Right hindlimb (tissue), 1 donor: ENCODE data around the gene GXYLT2.

Experiments used
- DNase-seq: peaks from one replicate; pipeline ENCODE4 v3.0.0-alpha.2; 2018

GXYLT2 gene

GRCh38 chr3:73021301-73021835 lies 133.5 kb downstream of the GXYLT2 start:
- DNase-seq, result no peak

GRCh38 chr3:73024836-73025235 lies 137.0 kb downstream of the GXYLT2 start:
- DNase-seq, result no peak

- DNase-seq, result no peak
These were observed 138.4 kb downstream of the GXYLT2 start for GRCh38 chr3:73026111-73026759.
